SH-SY5Y (cell line): ENCODE data around the gene ELMOD3.

Experiments
- GATA2 ChIP-seq: IDR thresholded peaks from 2 replicates; pipeline ENCODE4 v1.6.1; 2011; ENCODE audit warnings: mild to moderate bottlenecking, low read depth, low read length
- GATA3 ChIP-seq: IDR thresholded peaks from 2 replicates; pipeline ENCODE4 v1.6.1; 2011; ENCODE audit warnings: low read depth, mild to moderate bottlenecking, low read length, moderate library complexity

DNA sequence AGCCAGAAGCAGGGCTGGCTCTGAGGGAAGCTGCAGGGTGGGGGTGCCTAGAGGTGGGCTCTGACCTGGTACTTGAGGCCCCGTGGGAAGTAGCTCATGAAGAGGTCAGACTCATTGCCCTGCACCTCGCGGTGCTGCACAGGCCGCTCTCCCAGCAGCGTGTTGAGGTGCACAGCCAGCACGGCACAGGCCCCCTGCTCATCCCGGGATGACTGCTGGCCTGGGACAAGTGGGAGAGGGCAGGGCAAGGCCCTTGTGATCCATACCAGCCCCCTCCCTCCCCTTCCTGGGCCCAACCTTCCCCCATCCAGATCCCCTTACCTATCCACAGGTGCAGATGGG lies 46.9 kb downstream of the ELMOD3 start:
- no peak for TF ChIP-seq GATA2
- no peak for TF ChIP-seq GATA3
